ENCODE results near the gene TEX22.

GRCh38 chr14:105375635-105376057 lies 22.7 kb upstream of the TEX22 start:
- no peak for TF ChIP-seq CTCF (IDR thresholded peaks at IDR 0.05)
- no peak for TF ChIP-seq EZH2 (IDR thresholded peaks at IDR 0.05)
- no peak for TF ChIP-seq EZH2phosphoT487 (IDR thresholded peaks at IDR 0.05)

Data from neural progenitor cell (in vitro differentiated cells).